GM10248 (cell line): Measurements from ENCODE around the gene DBF4.
"Not testable (repeated sequence)": the region's sequence is repeated elsewhere in the genome, so short reads cannot be mapped to it uniquely, and the experiment has no call there.

ENCODE experiments used
- CTCF ChIA-PET: fragments of 300-600 bp; sonication (Branson Sonifier 250); formaldehyde crosslinking; extraction: SDS; loops from one replicate; lab custom pipeline; 2021; ENCODE audit warnings: antibody characterized with exemption; lab: Yijun Ruan, JAX
- POLR2A ChIA-PET: fragments of 350-650 bp; sonication (Branson Sonifier 250); formaldehyde crosslinking; extraction: SDS; loops from one replicate; lab custom pipeline; 2020; ENCODE audit warnings: antibody characterized with exemption; lab: Yijun Ruan, JAX
- DNase-seq: peaks from one replicate; pipeline ENCODE4 v3.0.0; 2012; ENCODE audit errors: extremely low spot score
- CTCF ChIP-seq: IDR thresholded peaks from 2 replicates; pipeline ENCODE4 v1.5.1; 2012; ENCODE audit warnings: mild to moderate bottlenecking, low read depth; ENCODE audit errors: extremely low read depth, missing control alignments, control extremely low read depth

The DBF4 gene

GRCh38 chr7:87918740-87919139, 42.4 kb downstream of the DBF4 start:
- ChIA-PET POLR2A (no interaction called here), CTCF (interaction anchor here (1.8 kb wide), 1 partner anchor 22 kb away, joined by 3 read pairs; no protein-coding TSS in a partner anchor)

GRCh38 chr7:87919875-87920274, 43.6 kb downstream of the DBF4 start:
- CTCF ChIA-PET: interaction anchor here (1.2 to 2.7 kb wide), 2 partner anchors 9 to 13 kb away, joined by 4 to 11 read pairs; no protein-coding TSS in a partner anchor
- POLR2A ChIA-PET: no interaction called here
- DNase-seq: no peak
- TF ChIP-seq CTCF: no peak

More at GRCh38 chr7:87918740-87919139, 42.4 kb downstream of the DBF4 start:
- no peak for DNase-seq
- no peak for TF ChIP-seq CTCF

- CTCF ChIA-PET: interaction anchor here (1.2 to 2.7 kb wide), 4 partner anchors 10 to 14 kb away, joined by 3 to 11 read pairs (median 4); partner anchors contain the start of gene ADAM22
Measured at GRCh38 chr7:87920578-87920977, 44.3 kb downstream of the DBF4 start.

GRCh38 chr7:87922759-87923395, 46.6 kb downstream of the DBF4 start:
- CTCF ChIA-PET, POLR2A ChIA-PET, DNase-seq: not testable (repeated sequence)

More at GRCh38 chr7:87920578-87920977, 44.3 kb downstream of the DBF4 start:
- TF ChIP-seq CTCF: no peak
- no peak for DNase-seq
- POLR2A ChIA-PET: no interaction called here

- TF ChIP-seq CTCF: peak; percentile 48
- POLR2A ChIA-PET: interaction anchor here (0.5 kb wide), 1 partner anchor 326 kb away, joined by 3 read pairs; no protein-coding TSS in a partner anchor
- DNase-seq: peak; percentile 48
- CTCF ChIA-PET: interaction anchor here (1.0 to 2.0 kb wide), 10 partner anchors 9 to 185 kb away, joined by 3 to 7 read pairs (median 4); no protein-coding TSS in a partner anchor
Measured at GRCh38 chr7:87926581-87927461, 50.5 kb downstream of the DBF4 start.

- POLR2A ChIA-PET: interaction anchor here (0.7 kb wide), 1 partner anchor 42 kb away, joined by 6 read pairs; no protein-coding TSS in a partner anchor
Measured at GRCh38 chr7:87933605-87933952, 57.3 kb downstream of the DBF4 start.

More at GRCh38 chr7:87933605-87933952, 57.3 kb downstream of the DBF4 start:
- DNase-seq: peak; percentile 11
- CTCF ChIA-PET: interaction anchor here (0.7 to 2.4 kb wide), 7 partner anchors 9 to 179 kb away, joined by 3 to 10 read pairs (median 3); no protein-coding TSS in a partner anchor
- TF ChIP-seq CTCF: no peak
